Loucy (cell line): Measurements from ENCODE around the gene PINK1.

Experiments
- H2AFZ ChIP-seq: fragments of 200-600 bp; sonication (generic); 2 replicates; pipeline ENCODE4 v1.6.0; 2016; ENCODE audit warnings: antibody characterized with exemption, mild to moderate bottlenecking, low read length, moderate library complexity
- H3F3A ChIP-seq: fragments of 200-600 bp; 2 replicates; pipeline ENCODE4 v1.6.0; 2016; ENCODE audit warnings: antibody characterized with exemption, low read depth, mild to moderate bottlenecking
- H3K27me3 ChIP-seq: fragments of 200-600 bp; sonication (generic); 2 replicates; pipeline ENCODE4 v1.6.1; 2014; ENCODE audit warnings: low read length, mild to moderate bottlenecking; ENCODE audit not compliant: insufficient read depth, poor library complexity, severe bottlenecking
- H3K36me3 ChIP-seq: fragments of 200-600 bp; sonication (generic); 2 replicates; pipeline ENCODE4 v1.6.1; 2016; ENCODE audit warnings: low read length; ENCODE audit not compliant: insufficient read depth
- H3K4me1 ChIP-seq: fragments of 200-600 bp; sonication (generic); 2 replicates; pipeline ENCODE4 v1.5.1; 2014; ENCODE audit warnings: low read length, mild to moderate bottlenecking; ENCODE audit not compliant: insufficient read depth, poor library complexity, severe bottlenecking
- H3K4me2 ChIP-seq: fragments of 200-600 bp; sonication (generic); 2 replicates; pipeline ENCODE4 v1.6.0; 2014; ENCODE audit warnings: antibody characterized with exemption, low read length, low read depth, mild to moderate bottlenecking; ENCODE audit not compliant: poor library complexity, severe bottlenecking
- H3K4me3 ChIP-seq: fragments of 200-600 bp; sonication (generic); 2 replicates; pipeline ENCODE4 v1.5.1; 2014; ENCODE audit warnings: low read length, mild to moderate bottlenecking, mixed read lengths; ENCODE audit not compliant: poor library complexity, severe bottlenecking
- H3K79me2 ChIP-seq: fragments of 200-600 bp; sonication (generic); 2 replicates; pipeline ENCODE4 v1.6.1; 2014; ENCODE audit warnings: low read length; ENCODE audit not compliant: insufficient read depth
- H3K9ac ChIP-seq: fragments of 200-600 bp; sonication (generic); 2 replicates; pipeline ENCODE4 v1.6.0; 2014; ENCODE audit warnings: mild to moderate bottlenecking, low read depth, low read length, moderate library complexity; ENCODE audit not compliant: poor library complexity, severe bottlenecking
- H3K9me2 ChIP-seq: fragments of 200-600 bp; sonication (generic); replicated peaks from 2 replicates; pipeline ENCODE4 v1.6.1; 2016; ENCODE audit warnings: low read depth, low read length, mixed read lengths
- H3K9me3 ChIP-seq: fragments of 200-600 bp; sonication (generic); 2 replicates; pipeline ENCODE4 v1.6.1; 2014; ENCODE audit warnings: mild to moderate bottlenecking, antibody characterized with exemption, low read length, low read depth; ENCODE audit not compliant: insufficient read depth
- H4K20me1 ChIP-seq: fragments of 200-600 bp; sonication (generic); 2 replicates; pipeline ENCODE4 v1.6.0; 2014; ENCODE audit warnings: antibody characterized with exemption, low read length, mild to moderate bottlenecking; ENCODE audit not compliant: insufficient read depth, poor library complexity, severe bottlenecking
- CTCF ChIP-seq: fragments of 200-600 bp; sonication (generic); conservative IDR thresholded peaks from 2 replicates; pipeline ENCODE4 v1.5.1; 2014; ENCODE audit warnings: mild to moderate bottlenecking, antibody characterized with exemption, low read length
- EZH2phosphoT487 ChIP-seq: fragments of 200-600 bp; IDR thresholded peaks from 2 replicates; pipeline ENCODE4 v1.6.1; 2018; ENCODE audit warnings: antibody characterized with exemption, mild to moderate bottlenecking, moderate library complexity, borderline replicate concordance

The PINK1 gene

GRCh38 chr1:20590306-20590777 lies 42.9 kb upstream of the PINK1 start:
- no peak overlapping the region for H3K4me3 ChIP-seq
- H3K4me2 ChIP-seq: no peak overlapping the region
- no peaks in the 10 kb centered on the region for H3K9me2 ChIP-seq
- H4K20me1 ChIP-seq: no peaks in the 10 kb centered on the region
- no peaks in the 10 kb centered on the region for H3K79me2 ChIP-seq
- no peak overlapping the region for H3K9ac ChIP-seq
- H3K4me1 ChIP-seq: no peaks in the 10 kb centered on the region
- H2AFZ ChIP-seq: no peak overlapping the region
- no peaks in the 10 kb centered on the region for H3K27me3 ChIP-seq
- no peaks in the 10 kb centered on the region for H3K9me3 ChIP-seq
- H3K36me3 ChIP-seq: no peaks in the 10 kb centered on the region
- TF ChIP-seq EZH2phosphoT487 (no peak), CTCF (no peak)
- no peaks in the 10 kb centered on the region for H3F3A ChIP-seq

- H3K36me3 ChIP-seq: no peaks in the 10 kb centered on the region
- H3K4me3 ChIP-seq: no peak overlapping the region
- TF ChIP-seq CTCF (no peak), EZH2phosphoT487 (no peak)
- no peak overlapping the region for H2AFZ ChIP-seq
- H4K20me1 ChIP-seq: no peaks in the 10 kb centered on the region
- H3K79me2 ChIP-seq: no peaks in the 10 kb centered on the region
- H3K4me2 ChIP-seq: no peak overlapping the region
- no peaks in the 10 kb centered on the region for H3F3A ChIP-seq
- no peaks in the 10 kb centered on the region for H3K9me2 ChIP-seq
- peaks cover 3% of the 10 kb centered on the region for H3K4me1 ChIP-seq
- H3K9ac ChIP-seq: no peak overlapping the region
- no peaks in the 10 kb centered on the region for H3K9me3 ChIP-seq
- H3K27me3 ChIP-seq: no peaks in the 10 kb centered on the region
Observed at GRCh38 chr1:20593756-20594155, 39.5 kb upstream of the PINK1 start.

GRCh38 chr1:20594746-20595145 lies 38.5 kb upstream of the PINK1 start:
- H3K79me2 ChIP-seq: no peaks in the 10 kb centered on the region
- no peak overlapping the region for H2AFZ ChIP-seq
- no peaks in the 10 kb centered on the region for H4K20me1 ChIP-seq
- H3K4me1 ChIP-seq: peaks cover 3% of the 10 kb centered on the region
- no peak for TF ChIP-seq CTCF
- H3K4me2 ChIP-seq: no peak overlapping the region
- no peaks in the 10 kb centered on the region for H3F3A ChIP-seq
- no peaks in the 10 kb centered on the region for H3K36me3 ChIP-seq
- H3K27me3 ChIP-seq: no peaks in the 10 kb centered on the region
- no peaks in the 10 kb centered on the region for H3K9me2 ChIP-seq
- H3K9me3 ChIP-seq: no peaks in the 10 kb centered on the region
- H3K9ac ChIP-seq: no peak overlapping the region
- no peak overlapping the region for H3K4me3 ChIP-seq
